Measurements from ENCODE around the gene PHF24. TPM values are rescaled to one million over a fixed set of nuclear protein-coding genes. Genes with fewer than 3 reads are reported as not detected.

Gene PHF24
- total and polyA plus RNA-seq, 10 of the 15 experiments (the other 5 are each of a cell fraction or from before 2014, with no cell fraction given): 0.02 to 0.04 TPM; not detected in 8

DNA sequence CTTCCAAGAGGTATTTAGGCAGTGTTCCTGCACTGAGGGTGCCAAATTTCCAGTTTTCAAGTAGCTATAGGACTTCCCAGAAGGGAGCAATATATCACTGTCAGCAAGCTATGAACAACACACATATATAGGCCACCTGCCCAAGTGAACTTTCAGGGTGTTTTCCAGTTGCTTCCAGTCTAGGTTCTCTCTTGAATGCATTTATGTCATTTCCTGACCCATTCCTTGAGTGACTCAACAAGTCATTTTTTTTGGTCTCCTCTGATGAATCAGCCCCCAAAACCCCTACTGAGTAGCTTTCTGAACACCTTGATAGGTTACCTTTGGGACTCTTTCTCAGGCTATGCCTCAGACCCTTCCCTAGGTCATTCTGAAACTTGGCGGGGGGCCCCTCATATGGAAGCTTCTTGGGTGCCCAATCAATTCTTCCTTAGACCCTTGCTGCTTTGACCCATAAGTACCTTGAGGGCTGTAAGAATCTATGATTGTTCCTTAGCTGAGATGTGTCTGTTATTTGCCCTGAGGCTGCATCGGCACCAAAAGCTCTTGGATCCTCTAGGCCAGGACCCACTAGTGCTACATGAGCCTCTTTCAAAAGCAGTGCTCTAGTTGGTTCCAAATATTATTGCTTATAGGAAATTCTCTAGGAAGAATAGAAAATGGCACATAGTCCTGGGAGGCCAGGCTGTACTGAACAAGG is 43.9 kb downstream of the PHF24 start (continued):
- TF ChIP-seq ZBTB11 (CRISPR knock-in tag; IDR thresholded peaks at IDR 0.05) (no peak), CREM (IDR thresholded peaks at IDR 0.05; ENCODE audit: low read depth) (peak; percentile 70; the same call in 1 of the 2 replicates), PKNOX1 (IDR thresholded peaks at IDR 0.05) (peak; percentile 89), SUPT20H (IDR thresholded peaks at IDR 0.05; ENCODE audit: borderline replicate concordance, control insufficient read depth, low read depth, low read length) (no peak), HDGF (IDR thresholded peaks at IDR 0.05) (no peak), CHD4 (IDR thresholded peaks at IDR 0.05) (no peak), MEF2A (IDR thresholded peaks at IDR 0.05; ENCODE audit: insufficient read depth, low read depth, low read length) (no peak), ZNF207 (IDR thresholded peaks at IDR 0.05; ENCODE audit: borderline replicate concordance) (no peak), POLR2AphosphoS2 (IDR thresholded peaks at IDR 0.05; ENCODE audit: low read depth, low read length) (no peak), IKZF1 (conservative IDR thresholded peaks at IDR 0.05) (no peak), SMC3 (IDR thresholded peaks at IDR 0.05; ENCODE audit: borderline replicate concordance, low read length) (no peak), POLR2A (IDR thresholded peaks at IDR 0.05; ENCODE audit: low read depth, low read length) (no peak), E4F1 (IDR thresholded peaks at IDR 0.05; ENCODE audit: borderline replicate concordance, partially characterized antibody) (no peak), TCF12 (IDR thresholded peaks at IDR 0.05; ENCODE audit: low read depth, low read length) (0 out of 2 replicates have a peak, but pooled peaks have one; percentile 28), SPI1 (IDR thresholded peaks at IDR 0.05; ENCODE audit: borderline replicate concordance, insufficient read depth, low read depth, low read length) (no peak), PAX8 (IDR thresholded peaks at IDR 0.05) (no peak)
- TF ChIP-seq, protein P1, sequence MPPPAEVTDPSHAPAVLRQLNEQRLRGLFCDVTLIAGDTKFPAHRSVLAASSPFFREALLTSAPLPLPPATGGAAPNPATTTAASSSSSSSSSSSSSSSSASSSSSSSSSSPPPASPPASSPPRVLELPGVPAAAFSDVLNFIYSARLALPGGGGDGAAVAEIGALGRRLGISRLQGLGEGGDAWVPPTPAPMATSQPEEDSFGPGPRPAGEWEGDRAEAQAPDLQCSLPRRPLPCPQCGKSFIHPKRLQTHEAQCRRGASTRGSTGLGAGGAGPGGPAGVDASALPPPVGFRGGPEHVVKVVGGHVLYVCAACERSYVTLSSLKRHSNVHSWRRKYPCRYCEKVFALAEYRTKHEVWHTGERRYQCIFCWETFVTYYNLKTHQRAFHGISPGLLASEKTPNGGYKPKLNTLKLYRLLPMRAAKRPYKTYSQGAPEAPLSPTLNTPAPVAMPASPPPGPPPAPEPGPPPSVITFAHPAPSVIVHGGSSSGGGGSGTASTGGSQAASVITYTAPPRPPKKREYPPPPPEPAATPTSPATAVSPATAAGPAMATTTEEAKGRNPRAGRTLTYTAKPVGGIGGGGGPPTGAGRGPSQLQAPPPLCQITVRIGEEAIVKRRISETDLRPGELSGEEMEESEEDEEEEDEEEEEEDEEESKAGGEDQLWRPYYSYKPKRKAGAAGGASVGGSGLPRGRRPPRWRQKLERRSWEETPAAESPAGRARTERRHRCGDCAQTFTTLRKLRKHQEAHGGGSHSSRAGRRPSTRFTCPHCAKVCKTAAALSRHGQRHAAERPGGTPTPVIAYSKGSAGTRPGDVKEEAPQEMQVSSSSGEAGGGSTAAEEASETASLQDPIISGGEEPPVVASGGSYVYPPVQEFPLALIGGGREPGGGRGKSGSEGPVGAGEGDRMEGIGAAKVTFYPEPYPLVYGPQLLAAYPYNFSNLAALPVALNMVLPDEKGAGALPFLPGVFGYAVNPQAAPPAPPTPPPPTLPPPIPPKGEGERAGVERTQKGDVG (CRISPR knock-in tag; IDR thresholded peaks at IDR 0.05): no peak
- TF ChIP-seq, protein P2, sequence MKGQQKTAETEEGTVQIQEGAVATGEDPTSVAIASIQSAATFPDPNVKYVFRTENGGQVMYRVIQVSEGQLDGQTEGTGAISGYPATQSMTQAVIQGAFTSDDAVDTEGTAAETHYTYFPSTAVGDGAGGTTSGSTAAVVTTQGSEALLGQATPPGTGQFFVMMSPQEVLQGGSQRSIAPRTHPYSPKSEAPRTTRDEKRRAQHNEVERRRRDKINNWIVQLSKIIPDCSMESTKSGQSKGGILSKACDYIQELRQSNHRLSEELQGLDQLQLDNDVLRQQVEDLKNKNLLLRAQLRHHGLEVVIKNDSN (IDR thresholded peaks at IDR 0.05; ENCODE audit: borderline replicate concordance, extremely low read length, insufficient read depth, low read depth, low read length): no peak
